ENCODE data around the gene SERTAD2.

SERTAD2 gene

DNA sequence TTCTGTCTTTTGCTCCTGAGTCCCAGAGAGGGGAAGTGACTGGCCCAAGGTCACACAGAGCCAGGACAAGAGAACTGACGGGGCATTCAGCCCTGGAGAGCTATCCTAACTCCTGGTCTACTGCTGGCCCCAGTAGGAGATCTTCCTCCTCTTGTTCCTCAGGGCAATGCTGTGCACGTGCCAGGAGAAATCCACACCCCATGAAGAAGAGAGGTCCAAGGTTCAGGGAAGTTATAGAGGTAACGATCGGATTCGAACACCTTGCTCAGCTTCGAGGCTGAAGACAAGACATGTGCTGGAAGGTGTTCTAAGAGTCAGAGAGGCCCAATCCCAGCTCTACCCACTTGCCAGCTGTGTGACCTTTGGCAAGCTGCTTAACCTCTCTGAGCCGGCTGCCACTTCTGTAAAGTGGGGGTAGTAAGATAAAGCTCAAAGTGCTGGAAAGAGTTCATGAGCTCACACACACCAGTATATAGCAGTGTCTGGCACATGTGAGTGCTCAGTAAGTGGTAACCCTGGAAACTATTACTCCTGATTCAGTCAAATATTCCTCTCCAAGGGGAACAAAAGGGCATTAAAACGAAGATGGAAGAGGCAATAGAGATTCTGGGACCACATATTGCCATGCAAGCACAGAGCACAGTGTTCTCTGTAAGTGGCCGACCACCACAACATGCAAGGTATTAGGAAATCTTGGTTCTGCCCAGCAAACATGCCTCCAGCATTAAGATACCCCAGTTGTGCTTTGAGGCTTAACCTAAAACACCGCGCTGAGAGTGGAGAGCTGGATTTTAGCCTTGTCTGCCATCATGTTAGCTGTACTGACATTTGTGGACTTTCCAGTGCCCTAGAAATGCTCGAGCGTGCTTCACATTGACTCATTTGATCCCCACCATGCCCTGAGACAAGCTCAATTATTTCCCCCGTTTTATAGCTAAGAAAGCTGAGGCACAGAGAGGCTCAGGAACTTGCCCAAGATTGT, 25.6 kb downstream of the SERTAD2 start:
- no peak for DNase-seq (ENCODE audit: low read depth in 2 of 2)

DNA sequence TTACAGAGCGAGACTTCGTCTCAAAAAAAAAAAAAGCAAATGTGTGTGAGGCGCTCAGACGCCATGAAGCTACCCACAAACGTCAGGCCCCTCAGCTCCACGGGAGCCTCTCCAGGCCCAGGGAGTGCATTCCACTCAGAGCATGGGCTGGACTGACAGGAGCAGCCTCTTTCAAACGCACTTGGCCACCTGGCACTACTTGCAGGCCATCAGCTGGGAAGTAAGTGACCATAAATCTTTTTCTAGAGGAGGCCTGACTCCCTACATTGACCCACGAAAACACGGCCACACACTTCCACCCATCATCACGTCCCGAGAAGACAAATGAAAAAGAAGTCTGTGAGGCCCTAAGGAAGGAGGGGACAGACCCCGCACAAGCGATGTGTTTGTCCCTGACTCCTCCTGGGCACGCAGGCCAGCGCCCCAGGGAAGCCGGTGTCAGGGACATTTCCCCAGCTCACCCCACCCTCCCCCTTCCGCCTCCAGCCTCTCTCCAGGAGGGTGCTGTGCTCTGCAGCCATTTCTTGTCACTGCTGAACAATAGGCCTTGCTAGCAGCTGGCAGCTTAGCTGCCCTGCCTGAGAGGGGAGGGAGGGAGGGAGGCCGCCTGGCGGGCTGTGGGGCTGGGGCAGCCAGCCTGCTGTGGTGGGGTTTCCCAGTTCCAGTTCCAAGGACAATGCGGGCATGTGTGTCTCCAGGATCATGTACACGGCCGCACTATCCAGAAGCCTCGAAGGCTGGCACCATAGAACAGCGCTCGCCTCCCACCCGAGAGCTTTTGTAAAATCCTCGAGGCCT, 26.6 kb downstream of the SERTAD2 start:
- DNase-seq (ENCODE audit: low read depth in 2 of 2), result no peak

DNA sequence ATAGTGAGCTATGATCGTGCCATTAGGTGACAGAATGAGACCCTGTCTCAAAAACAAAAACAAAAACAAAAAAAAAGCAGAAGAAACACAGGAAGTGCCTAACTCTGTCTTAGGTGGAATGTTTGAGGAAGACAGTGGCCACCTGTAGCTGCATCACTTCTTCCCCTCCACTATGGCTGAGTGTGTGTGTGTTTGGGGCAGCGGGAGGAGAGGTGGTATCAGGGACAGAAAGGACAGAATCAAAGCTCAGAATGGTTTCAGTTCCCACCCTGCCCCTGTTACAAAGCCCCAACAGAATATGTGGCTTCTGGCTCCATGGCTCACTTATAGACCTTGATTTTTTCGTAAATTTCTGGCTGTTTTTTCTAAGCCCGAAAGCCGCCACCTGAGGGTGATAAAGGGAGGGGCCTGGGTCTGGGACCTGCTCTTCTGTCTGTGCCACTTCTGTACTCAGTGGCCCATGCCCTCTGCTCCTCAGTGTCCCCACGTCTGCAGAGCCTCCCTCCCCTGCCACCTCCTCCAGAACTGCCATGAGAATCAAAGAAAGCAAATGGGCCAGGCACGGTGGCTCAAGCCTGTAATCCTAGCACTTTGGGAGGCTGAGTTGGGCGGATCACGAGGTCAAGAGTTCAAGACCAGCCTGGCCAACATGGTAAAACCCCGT, 27.4 kb downstream of the SERTAD2 start:
- no peak for DNase-seq (ENCODE audit: low read depth in 2 of 2)

DNA sequence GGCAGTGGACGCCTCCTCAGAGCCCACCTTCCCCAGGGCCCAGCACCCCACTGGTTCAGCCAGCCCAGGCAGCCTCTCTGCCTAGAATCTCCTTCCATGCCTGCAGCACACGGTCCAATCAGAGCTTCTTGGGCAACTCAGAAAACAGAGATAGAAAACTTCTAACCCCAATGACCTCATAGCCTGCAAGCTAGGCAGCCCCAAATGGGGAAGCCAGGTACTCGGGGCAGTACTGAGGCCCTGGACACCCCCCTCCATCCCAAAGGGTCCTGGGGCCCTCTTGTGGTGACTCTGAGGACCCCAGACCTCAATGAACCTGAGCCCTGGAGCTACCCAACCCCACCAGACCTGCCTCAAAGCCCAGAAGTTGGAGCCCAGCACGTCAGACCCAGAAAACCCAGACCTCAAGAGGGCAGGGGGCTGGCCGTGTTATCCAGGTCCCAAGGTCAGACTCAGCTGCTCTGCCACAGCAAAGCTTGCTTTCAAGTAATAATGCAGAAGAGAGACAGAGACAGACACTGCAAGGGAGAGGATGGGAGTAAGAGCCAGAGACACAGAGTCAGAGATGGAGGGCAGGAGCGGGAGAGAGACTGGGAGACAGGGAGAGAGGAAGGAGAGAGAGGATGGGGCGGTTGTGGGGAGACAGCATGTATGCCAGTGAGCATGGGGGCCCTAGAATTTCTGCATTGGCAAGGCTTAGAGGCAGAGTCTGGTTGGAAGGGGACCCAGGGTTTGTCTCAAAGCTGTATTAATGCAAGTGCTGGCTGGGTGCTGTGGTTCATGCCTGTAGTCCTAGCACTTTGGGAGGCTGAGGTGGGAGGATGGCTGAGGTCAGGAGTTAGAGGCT, 28.2 kb downstream of the SERTAD2 start:
- no peak for DNase-seq (ENCODE audit: low read depth in 2 of 2)

DNA sequence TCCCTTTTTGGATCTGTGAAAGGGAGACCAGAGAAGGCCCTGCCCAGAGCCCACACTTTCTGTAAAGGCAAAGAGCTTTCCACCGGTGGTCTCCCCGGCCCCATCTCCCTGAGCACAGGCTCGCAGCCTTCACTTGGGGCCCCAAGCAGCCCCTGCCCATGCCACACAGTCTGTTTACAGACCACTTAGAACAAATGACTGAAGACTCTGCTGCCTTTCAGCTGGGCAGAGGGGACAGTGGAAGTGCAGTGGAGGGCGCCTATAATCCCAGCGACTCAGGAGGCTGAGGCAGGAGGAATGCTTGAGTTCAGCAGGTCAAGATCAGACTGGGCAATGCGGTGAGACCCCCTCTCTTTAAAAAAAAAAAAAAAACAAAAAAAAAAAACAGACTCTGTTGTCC, 28.9 kb downstream of the SERTAD2 start:
- DNase-seq (ENCODE audit: low read depth in 2 of 2), result no peak

DNA sequence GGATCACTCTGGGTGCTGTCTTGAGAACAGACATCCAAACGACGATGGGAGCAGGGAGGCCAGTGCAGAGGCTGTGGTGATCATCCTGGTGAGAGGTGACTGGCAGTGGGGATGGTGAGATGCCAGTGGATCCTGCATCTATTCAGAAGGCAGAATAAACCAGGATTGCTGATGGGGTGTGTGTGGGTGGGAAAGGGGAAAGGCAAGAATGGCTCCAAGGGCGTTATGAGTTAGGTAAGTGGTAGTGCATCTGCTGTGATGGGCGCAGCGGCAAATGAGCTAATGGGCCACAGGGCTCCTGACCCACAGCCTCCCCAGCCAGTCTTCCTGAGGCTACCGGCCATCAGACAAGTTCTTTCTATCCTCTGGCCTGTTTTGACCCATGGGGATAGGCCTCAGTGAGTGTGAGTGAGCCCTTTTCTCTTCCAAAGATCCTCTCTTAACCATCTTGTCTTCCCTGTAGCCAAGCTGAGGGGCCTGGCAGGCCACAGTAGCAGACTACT, 29.6 kb downstream of the SERTAD2 start:
- DNase-seq (ENCODE audit: low read depth in 2 of 2), result no peak

DNA sequence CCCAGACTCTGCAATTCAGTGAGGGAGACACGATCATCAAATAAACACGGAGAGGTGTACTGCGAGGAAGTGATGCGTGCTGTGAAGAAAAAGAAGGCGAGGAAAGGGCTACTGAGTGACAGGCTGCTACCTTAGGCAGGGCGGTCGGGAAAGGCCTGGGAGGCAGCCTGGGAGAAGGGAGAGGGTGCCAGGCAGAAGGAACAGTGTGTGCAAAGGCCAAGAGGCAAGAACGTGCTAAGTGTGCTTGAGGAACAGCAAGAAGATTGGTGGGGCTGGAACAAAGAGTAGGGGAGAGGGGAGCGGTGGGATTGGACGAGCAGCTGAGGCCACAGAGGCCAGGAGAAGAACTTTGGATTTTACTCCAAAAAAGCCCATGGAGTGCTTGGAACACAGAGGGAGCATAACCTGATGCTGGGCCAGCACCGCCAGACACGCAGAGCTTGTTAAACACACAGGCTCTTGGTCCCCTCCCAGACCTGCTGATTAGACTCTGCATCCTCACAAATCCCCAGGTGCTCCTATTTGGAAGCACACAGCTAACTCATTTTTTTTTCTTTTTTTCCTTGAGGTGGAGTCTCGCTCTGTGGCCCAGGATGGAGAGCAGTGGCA, 30.4 kb downstream of the SERTAD2 start:
- no peak for DNase-seq (ENCODE audit: low read depth in 2 of 2)

DNA sequence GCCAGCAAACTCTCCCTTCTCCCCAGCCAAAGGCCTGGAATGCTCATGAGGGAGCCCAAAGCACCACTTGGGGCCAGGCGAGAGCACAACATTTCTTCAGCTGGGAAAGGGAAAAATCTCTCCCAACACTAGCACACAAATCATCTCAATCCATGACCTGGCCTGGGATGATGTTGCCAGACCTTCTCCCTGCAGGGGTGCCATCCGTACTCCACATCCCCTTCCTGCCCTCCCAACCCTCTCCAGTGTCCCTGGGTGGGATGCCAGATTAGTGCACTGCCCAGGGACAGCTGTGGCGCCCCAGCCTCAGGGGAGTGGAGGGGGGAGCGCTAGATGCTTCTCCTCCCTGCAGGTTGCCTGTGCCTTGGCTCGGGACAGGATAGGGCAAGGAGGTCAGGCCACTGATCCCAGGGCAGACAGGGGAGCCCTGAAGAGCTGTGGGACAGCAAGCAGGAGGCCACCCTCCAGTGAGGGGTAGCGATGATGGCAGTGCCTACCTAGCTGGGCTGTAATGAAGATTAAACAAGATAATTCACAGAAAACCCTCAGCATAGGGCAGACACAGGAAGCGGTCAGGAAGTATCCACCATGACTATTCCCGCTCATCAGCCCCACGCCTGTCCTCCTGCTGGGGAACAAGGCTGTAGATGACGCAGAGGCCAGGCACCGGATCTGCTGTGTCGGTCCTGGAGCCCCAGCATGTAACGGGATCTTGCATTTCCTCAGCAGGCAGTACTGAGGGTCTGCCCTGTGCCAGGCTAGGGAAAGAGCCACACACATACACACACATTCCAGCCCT, 31.1 kb downstream of the SERTAD2 start:
- no peak for DNase-seq (ENCODE audit: low read depth in 2 of 2)

DNA sequence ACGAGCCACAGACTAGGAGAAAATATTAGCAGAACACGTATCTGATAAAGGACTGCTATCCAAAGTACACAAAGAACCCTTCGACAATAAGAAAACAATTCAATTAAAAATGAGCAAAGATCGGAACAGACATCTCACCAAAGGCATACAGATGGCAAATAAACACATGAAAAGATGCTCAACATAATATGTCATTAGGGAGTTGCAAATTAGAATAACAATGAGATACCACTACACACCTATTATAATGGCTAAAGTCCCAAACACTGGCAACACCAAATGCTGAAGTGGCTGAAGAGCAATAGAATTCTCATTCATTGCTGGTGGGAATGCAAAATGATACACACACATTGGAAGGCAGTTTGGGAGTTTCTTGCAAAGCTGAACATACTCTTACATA, 33.1 kb downstream of the SERTAD2 start:
- no peak for DNase-seq (ENCODE audit: low read depth in 2 of 2)

DNA sequence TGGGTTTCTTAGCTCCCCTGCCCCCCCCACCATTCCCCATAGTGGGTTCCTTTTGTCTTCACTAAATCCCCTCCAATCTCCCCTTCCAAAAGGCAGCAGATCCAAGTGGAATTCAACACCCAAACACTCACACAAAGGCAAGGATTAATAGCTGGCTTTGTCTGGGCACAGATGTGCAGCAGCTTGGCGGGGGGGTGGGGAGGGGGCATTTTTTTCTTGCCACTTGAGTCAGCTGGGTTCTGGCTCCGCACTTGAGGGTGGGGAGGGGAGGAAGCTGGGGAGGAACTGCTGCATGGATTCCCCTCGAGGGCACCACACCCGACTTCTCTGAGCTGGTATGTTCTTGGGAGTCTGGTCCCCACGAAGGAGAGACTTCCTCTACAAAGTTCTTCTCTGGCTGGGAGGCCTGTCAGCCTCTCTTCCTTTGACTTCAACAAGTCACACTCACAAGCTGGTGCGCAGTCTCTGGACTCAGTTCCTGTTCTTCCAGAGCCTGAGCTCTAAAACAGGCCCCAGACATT, 36.0 kb downstream of the SERTAD2 start:
- no peak for DNase-seq (ENCODE audit: low read depth in 2 of 2)

DNA sequence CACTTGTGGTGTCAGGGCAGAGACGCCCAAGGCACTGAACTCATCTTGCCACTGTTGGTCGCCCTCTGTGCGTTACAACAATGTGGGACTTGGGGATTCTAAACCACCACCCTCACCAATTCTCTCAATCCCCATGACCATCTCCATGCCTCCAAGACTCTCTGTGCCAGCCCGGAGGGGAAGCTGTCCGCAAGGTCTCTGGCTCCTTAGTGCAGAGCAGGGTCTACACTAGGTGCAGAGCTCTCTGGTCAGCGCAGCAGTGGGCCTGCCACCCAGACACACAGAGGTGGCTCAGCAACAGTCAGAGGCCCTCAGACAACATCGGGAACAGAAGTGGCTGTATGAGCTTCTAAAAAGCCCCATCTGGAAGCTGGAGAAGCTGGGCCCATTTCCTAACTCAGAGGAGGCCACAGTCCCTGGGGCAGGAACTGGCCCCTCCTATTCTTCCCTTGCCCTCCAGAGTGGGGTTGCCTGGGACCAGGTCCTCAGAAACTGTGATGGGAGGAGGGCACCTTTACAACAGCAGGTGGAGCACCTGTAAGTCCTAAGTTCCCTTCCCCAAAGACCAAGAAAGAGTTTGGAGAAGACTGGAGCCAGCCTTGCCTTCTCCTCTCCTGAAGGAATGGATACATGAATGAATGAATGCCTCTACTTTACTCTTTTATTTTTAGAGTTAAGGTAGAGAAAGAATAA, 37.7 kb downstream of the SERTAD2 start:
- no peak for DNase-seq (ENCODE audit: low read depth in 2 of 2)

DNA sequence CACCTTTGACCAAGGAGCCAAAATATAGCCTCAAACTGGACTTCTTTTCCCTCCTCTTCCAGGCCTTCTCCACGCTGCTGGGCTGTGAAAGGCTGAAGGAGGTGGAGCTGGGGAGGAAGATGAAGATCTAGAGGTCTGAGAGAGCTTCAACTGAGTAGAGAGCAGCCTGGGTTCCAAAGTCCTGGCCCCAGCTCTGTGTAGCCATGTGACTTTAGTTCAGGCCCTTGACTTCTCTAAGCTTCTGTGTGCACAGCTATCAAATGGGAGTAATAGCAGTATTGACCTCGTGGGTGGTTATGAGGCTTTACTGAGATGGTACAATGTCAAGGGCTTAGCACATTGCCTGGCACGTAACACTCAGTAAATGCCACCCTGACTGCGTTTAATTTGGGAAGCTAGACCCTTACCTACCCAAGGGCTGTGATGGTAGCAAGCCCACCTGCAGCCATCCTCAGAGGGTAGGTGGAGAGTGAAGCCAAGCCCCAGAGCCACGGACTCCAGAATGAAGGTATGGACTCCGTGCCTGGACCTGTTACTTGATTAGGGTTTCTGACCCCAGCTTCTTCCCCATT, 38.4 kb downstream of the SERTAD2 start:
- DNase-seq (ENCODE audit: low read depth in 2 of 2), result no peak

DNA sequence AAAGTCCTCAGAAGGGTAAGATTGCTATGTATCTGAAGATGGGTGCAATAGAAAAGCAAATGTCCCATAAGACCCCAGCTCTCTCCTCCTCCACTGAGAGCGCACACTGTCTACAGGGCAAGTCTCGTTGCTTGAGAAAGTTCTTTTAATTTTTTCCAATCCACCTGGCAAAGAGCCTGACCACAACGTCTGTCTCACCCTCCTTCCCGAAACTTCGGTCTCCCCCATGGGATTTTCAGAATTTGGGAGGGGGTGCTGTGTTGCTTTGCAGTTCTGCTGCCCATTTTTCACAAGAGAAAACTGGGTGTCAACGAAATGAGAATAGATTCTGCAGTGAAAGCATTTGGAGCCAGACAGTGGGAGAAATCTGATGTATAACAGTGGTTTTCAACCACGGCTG, 40.4 kb downstream of the SERTAD2 start:
- DNase-seq (ENCODE audit: low read depth in 2 of 2), result no peak

DNA sequence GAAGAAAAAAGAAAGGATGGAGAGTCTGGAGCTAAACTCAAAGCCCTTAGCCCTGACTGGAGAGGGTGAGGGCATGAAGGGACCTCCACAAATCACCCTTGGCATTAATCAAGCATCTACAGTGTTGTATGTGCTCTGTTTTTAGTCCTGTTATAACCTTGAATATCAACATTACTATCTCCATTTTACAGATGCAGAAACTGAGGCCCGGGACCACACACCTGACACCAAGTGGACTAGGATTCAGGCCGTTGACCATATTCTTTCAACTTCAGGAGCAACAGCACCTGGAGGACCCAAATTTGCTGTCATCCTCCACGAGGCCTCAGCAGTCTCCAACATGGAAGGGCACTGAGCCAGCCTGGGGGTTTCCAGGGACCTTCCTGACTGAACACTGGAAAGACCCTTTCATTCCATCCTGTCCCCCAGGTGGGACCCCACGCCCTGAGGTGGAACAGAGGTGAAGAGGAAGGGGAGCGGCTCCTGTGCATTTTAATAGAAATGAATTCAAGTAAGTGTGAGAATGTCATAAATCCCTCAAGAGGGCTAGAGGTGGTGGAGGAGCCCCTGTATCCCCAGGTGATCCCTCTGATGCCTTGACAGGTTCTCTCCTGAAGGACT, 41.0 kb downstream of the SERTAD2 start:
- DNase-seq (ENCODE audit: low read depth in 2 of 2), result no peak

DNA sequence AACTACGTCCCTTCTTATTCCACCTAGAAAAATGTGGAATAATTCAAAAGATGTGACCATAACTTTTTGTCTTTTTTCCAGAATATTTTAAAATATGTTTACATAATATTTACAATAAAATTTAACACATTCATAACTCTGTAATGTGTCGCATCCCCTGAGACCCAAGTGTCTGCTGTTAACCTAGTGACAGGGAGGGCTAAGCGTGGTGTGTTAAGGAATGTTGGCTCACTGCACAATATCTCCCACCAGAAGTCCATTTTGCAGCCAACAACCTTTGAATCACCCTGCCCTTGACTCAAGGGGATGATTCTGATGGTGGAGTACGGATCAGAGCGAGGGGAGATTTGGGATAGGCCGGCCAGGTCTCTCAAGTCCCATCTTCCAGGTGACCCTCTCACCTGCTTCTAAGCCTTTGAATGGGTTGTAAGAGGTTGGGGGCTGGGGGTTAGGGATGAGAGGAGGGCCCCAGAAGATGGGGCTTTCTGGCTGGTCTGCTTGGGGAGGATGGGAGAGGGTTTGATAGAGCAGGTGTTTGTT, 43.3 kb downstream of the SERTAD2 start:
- DNase-seq (ENCODE audit: low read depth in 2 of 2), result no peak

DNA sequence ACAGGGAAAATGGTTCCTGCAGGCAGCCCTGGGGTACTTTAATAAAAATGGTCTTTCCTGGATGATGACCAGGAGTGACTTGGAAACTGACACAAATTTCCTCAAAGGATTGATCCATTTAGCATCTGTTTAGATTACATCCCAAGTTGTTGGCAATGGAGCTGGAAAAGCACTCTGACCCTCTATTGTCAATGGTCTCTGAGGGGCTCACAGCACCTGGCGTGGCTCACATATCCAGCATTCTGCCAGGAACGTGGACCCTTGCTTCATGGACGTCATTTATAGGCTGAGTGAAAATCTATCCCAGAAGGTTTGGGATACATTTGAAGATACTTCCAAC, 43.8 kb downstream of the SERTAD2 start:
- DNase-seq (ENCODE audit: low read depth in 2 of 2), result no peak

DNA sequence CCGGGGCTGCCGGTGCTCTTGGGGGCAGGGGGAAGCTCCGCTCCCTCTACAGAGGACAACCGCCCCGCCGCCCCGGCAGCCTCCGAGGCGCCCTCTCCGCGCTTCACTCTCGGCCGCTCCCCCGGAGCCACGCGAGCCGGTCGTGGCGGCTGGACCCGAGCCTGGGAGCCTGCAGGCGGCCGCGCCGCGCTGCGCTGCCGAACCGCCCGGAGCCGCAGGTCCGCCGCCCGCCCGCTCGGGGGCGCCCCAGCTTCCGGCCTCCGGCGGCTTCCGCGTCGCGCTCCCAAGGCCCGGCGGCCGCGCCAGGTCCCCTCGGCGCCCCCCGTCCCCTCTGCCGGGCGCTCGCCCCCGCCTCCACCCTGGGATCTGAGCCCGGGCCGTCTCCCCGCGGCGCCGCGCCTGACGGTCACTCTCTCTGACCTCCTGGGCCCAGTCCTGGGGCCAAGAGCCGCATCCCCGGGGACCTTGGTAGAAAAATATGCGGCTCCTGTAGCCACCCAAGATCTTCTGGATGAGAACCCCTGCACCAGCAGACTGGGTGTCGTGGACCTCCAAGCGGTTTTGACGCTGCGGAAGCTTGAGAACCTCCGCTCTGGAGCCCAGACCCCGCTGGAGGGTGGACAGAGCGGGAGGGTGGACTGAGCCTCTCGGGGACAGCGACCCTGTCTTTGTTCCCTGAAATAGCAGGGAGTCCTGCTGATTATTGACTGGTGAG, 44.3 kb downstream of the SERTAD2 start:
- DNase-seq (ENCODE audit: low read depth in 2 of 2), result peak; percentile 24 to 43

DNA sequence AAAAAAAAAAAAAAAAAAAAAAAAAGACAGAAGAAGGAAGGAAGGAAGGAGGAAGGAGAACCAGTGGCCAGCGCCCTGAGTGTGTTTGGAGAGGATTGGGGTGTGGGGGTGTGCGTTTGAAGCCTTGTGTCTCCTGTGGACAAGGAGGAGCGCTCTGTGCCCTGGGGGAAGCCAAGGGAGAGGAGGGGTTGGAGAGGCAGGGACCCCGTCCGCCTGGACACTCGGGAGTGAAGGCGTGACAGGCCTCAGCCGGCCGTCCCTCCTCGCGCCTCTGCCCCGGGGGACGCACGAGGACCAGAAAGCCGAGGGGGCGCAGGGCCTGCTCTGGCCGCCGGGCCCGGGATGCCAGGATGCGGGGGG, 44.9 kb downstream of the SERTAD2 start:
- DNase-seq (ENCODE audit: low read depth in 2 of 2), result no peak

All from activated CD8-positive, alpha-beta memory T cell treated with anti-CD3 and anti-CD28 coated beads for 4 hours (primary cell).